Psoas muscle (tissue), 8 donors: ENCODE measurements around the gene TCF15. TPM values are rescaled to one million over a fixed set of nuclear protein-coding genes. Genes with fewer than 3 reads are reported as not detected.

Experiments used
- ATAC-seq, 4 donors: fragments of 200-7000 bp; cut with Tn5 transposase; one replicate each; pipeline ENCODE4 v1.9.1; 2020; ENCODE audit warnings: moderate library complexity in 3 of 4, mild to moderate bottlenecking in 2 of 4
- DNase-seq, 2 donors: peaks; one replicate each; pipeline ENCODE4 v3.0.0-alpha.2; 2020
- H3K27ac ChIP-seq: fragments of 200-600 bp; one replicate; pipeline ENCODE4 v1.8.0; 2022
- H3K27me3 ChIP-seq, 3 donors: fragments of 200-600 bp in 1 of 3; one replicate each; pipeline versions ENCODE4 v1.6.1 to v1.8.0; 2013 to 2022; ENCODE audit warnings: low read length in 2 of 3, mild to moderate bottlenecking in 2 of 3, moderate library complexity in 1 of 3; ENCODE audit not compliant: insufficient read depth in 3 of 3
- H3K36me3 ChIP-seq, 2 donors: fragments of 200-600 bp in 1 of 2; one replicate each; pipeline versions ENCODE4 v1.6.1 to v1.8.0; 2013 to 2022; ENCODE audit warnings: low read depth in 1 of 2, mild to moderate bottlenecking in 1 of 2, moderate library complexity in 1 of 2; ENCODE audit not compliant: insufficient read depth in 1 of 2
- H3K4me1 ChIP-seq: fragments of 200-600 bp; one replicate; pipeline ENCODE4 v1.8.0; 2022
- H3K4me3 ChIP-seq: fragments of 200-600 bp; one replicate; pipeline ENCODE4 v1.8.0; 2022; ENCODE audit warnings: mild to moderate bottlenecking
- H3K9me3 ChIP-seq: fragments of 200-600 bp; one replicate; pipeline ENCODE4 v1.8.0; 2022
- CTCF ChIP-seq: fragments of 200-600 bp; IDR thresholded peaks from one replicate; pipeline ENCODE4 v1.8.0; 2022; ENCODE audit warnings: antibody characterized with exemption
- WGBS, 3 donors: extraction: QIAGEN DNeasy Blood & Tissue Kit; methylation state at CpG; one replicate each; pipeline versions ENCODE4 v1.1.6 to v1.1.7; 2013; 5-methylcytosine and 5-hydroxymethylcytosine counted together
- intact Hi-C, 2 donors: fragments of 100-400 bp; cut with DNase I; formaldehyde crosslinking; loops; one replicate each; pipeline versions ENCODE4 v1.11.0 to v1.14.2; 2022
- polyA plus RNA-seq, 3 donors: library from polyadenylated mRNA; stranded (reverse); fragments of 200-250 nt; gene quantifications; one replicate each; pipeline ENCODE4 v1.2.3, GENCODE V29; 2013
- total RNA-seq, 4 donors: library from RNA; stranded (reverse); fragmentation: NEBNext Ultra II Directional in 2 of 4; extraction: Animal tissue kit (Norgen Biotek cat#: 25700) in 2 of 4; gene quantifications; one replicate each; pipeline versions ENCODE4 v1.2.1 to v1.2.4, GENCODE V29; 2021 to 2023
- donor health status: healthy with polysubstance abuse.
- donor health status: DM: no; HTN: no; CAD: no; lungs with moderate emphysema.
- donor health status: Bipolar disorder and iron deficiency.
- donor health status: healthy.
- donor health status: DM: yes; HTN: yes; CAD: no.
- donor health status: DM: no; HTN: no; CAD: no.
- donor health status: DM: no; HTN: no; CAD: no.
- donor health status: DM: yes; HTN: yes; CAD: no.

TCF15 gene
- total and polyA plus RNA-seq, 7 donors = 3.0 to 10.6 (median 5.1) TPM

DNA sequence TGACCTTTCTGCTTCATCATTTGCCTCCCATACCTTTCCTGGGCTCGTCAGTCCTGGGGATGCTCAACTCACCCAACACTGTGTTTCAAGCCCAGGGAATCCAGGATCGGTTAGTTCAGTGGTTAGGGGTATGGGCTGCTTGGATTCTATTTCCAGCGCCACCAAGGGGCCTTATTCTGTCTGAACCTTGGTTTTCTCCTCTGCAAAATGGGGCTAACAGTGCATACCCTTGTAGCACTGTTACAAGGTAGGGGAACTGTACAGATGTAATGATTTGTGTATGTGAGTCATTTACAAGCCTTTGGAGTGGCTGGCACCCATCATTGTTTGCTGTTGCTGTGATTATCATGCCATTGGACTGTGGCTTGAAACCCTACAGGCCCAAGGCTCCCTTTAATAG lies 52.0 kb downstream of the TCF15 start:
- H3K27ac ChIP-seq = no peak overlapping the region
- no peaks in the 10 kb centered on the region for H3K9me3 ChIP-seq
- H3K36me3 ChIP-seq = no peaks in the 10 kb centered on the region
- WGBS, 3 donors = 69 to 94% (median 82%) methylated on average over 3 of the region's 3 CpGs
- ATAC-seq (no peak), DNase-seq (no peak)
- H3K4me3 ChIP-seq = no peak overlapping the region
- H3K4me1 ChIP-seq = peaks cover 4% of the 10 kb centered on the region
- peaks cover 0 to 3% (median 0%) of the 10 kb centered on the region in 3 donors for H3K27me3 ChIP-seq
- TF ChIP-seq CTCF = no peak
- intact Hi-C loops = no loop called here

- ATAC-seq = no peak
- Histone ChIP-seq H3K27ac (no peak overlapping the region), H3K4me1 (peaks cover 4% of the 10 kb centered on the region), H3K9me3 (no peaks in the 10 kb centered on the region), H3K4me3 (no peak overlapping the region), H3K36me3 (no peaks in the 10 kb centered on the region), H3K27me3 (peaks cover 0 to 3% (median 0%) of the 10 kb centered on the region in 3 donors)
- 95 to 100% (median 98%) methylated on average over 2 of the region's 2 CpGs for WGBS, 3 donors
- TF ChIP-seq CTCF = no peak
- no peak for DNase-seq
- intact Hi-C loops = no loop called here
Measured at GRCh38 chr20:556984-557383, 53.1 kb downstream of the TCF15 start.

DNA sequence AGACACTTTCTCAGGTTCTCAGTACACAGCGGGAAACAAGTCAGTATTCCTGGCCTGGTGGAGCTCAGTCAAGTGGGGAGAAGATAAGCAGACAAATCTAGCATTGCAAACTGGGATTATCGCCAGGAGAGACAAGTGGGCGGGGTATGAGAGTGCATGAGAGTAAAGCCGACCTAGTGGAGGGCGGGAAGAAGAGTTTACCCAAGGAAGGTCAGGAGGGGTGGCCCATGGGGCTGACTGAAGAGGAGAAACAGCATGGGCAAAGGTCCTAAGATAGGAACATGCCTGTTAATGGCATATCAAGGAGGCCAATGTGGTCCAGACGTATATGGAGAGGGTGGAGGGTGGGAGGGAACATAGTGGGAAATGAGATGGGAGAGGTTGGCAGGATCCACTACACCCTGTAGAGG lies 54.1 kb downstream of the TCF15 start:
- Histone ChIP-seq H3K27ac (no peak overlapping the region), H3K4me3 (no peak overlapping the region), H3K9me3 (no peaks in the 10 kb centered on the region), H3K36me3 (no peaks in the 10 kb centered on the region), H3K4me1 (no peaks in the 10 kb centered on the region), H3K27me3 (peaks cover 0 to 8% (median 0%) of the 10 kb centered on the region in 3 donors)
- 38 to 52% (median 43%) methylated on average over 6 of the region's 6 CpGs for WGBS, 3 donors
- DNase-seq = no peak
- no peak for ATAC-seq
- intact Hi-C loops = no loop called here
- no peak for TF ChIP-seq CTCF

Other genes starting within 250 kb of the TCF15 start
- gene TRIB3, start 229.5 kb downstream of the TCF15 start, total RNA-seq = 1 to 10 TPM in 3 of 4 donors, under 1 TPM in 1; 0.78 to 7.7 (median 2.5) TPM
- gene TRIB3, start 229.5 kb downstream of the TCF15 start, polyA plus RNA-seq = 10 to 100 TPM in 1 of 3 donors, 1 to 10 TPM in 1, under 1 TPM in 1; 0.74 to 16.3 (median 2.1) TPM
- 10 to 100 TPM; 34.1 to 50.5 (median 40.7) TPM for gene RBCK1, start 202.0 kb downstream of the TCF15 start, total RNA-seq
- gene RBCK1, start 202.0 kb downstream of the TCF15 start, polyA plus RNA-seq = 10 to 100 TPM; 35.8 to 52.5 (median 46.0) TPM
- 10 to 100 TPM; 23.9 to 31.4 (median 29.3) TPM for gene TBC1D20, start 147.8 kb downstream of the TCF15 start, total RNA-seq
- gene TBC1D20, start 147.8 kb downstream of the TCF15 start, polyA plus RNA-seq = 10 to 100 TPM; 16.6 to 29.2 (median 21.1) TPM
- 100 to 1,000 TPM; 118 to 180 (median 140) TPM for gene CSNK2A1, start 66.5 kb downstream of the TCF15 start, total RNA-seq
- gene CSNK2A1, start 66.5 kb downstream of the TCF15 start, polyA plus RNA-seq = 100 to 1,000 TPM in 1 of 3 donors, 10 to 100 TPM in 2; 43.9 to 122 (median 87.9) TPM
- 100 to 1,000 TPM in 1 of 4 donors, 10 to 100 TPM in 3; 30.7 to 150 (median 57.0) TPM for gene SRXN1, start 42.9 kb upstream of the TCF15 start, total RNA-seq
- gene SRXN1, start 42.9 kb upstream of the TCF15 start, polyA plus RNA-seq = 100 to 1,000 TPM in 2 of 3 donors, 10 to 100 TPM in 1; 37.9 to 172 (median 123) TPM
- not detected for gene SCRT2, start 65.5 kb upstream of the TCF15 start, total RNA-seq
- gene SCRT2, start 65.5 kb upstream of the TCF15 start, polyA plus RNA-seq = not detected
- 1 to 10 TPM in 1 of 4 donors, under 1 TPM in 3; 0.37 to 1.1 (median 0.87) TPM for gene SLC52A3, start 158.2 kb upstream of the TCF15 start, total RNA-seq
- gene SLC52A3, start 158.2 kb upstream of the TCF15 start, polyA plus RNA-seq = under 1 TPM; 0.32 to 0.62 (median 0.43) TPM
- gene FAM110A, start 223.4 kb upstream of the TCF15 start, total RNA-seq = 1 to 10 TPM in 2 of 4 donors, under 1 TPM in 2; 0.83 to 3.4 (median 1.9) TPM
- gene FAM110A, start 223.4 kb upstream of the TCF15 start, polyA plus RNA-seq = 1 to 10 TPM; 1.4 to 2.5 (median 2.4) TPM